SK-N-SH (cell line): Measurements from ENCODE around the gene CCL4. TPM values are rescaled to one million over a fixed set of nuclear protein-coding genes. Genes with fewer than 3 reads are reported as not detected.
"Not testable (repeated sequence)": the region's sequence is repeated elsewhere in the genome, so short reads cannot be mapped to it uniquely, and the experiment has no call there.

ENCODE experiments used
- CTCF ChIA-PET: fragments of 300-600, 350-600 bp; formaldehyde crosslinking; extraction: SDS; loops from one replicate; lab custom pipeline; 2021; lab: Yijun Ruan, JAX
- POLR2A ChIA-PET: fragments of 350-600 bp; sonication (Branson Sonifier 250); formaldehyde crosslinking; extraction: SDS; loops from one replicate; lab custom pipeline; 2020; ENCODE audit warnings: antibody characterized with exemption, inconsistent platforms; lab: Yijun Ruan, JAX
- DNase-seq: peaks from one replicate; pipeline ENCODE4 v3.0.0; 2012
- H2AFZ ChIP-seq: fragments of 200-600 bp; sonication (generic); 2 replicates; pipeline ENCODE4 v1.8.1; 2016; ENCODE audit warnings: antibody characterized with exemption, mild to moderate bottlenecking, low read depth
- H3F3A ChIP-seq: fragments of 200-600 bp; sonication (generic); replicated peaks from 2 replicates; pipeline ENCODE3; 2016; ENCODE audit warnings: antibody characterized with exemption, mild to moderate bottlenecking; ENCODE audit not compliant: insufficient read depth
- H3K27ac ChIP-seq, 2 experiments: fragments of 200-500 bp in 1 of 2; fragments of 200-600 bp in 1 of 2; sonication (Bioruptor generic) in 1 of 2; sonication (generic), shearing (Covaris generic) in 1 of 2; 2 replicates each; pipeline versions ENCODE4 v1.5.1 to v1.6.1; 2014 to 2016; ENCODE audit warnings: low read depth in 2 of 2, inconsistent platforms in 1 of 2, low read length in 1 of 2, mild to moderate bottlenecking in 1 of 2, mixed read lengths in 1 of 2
- H3K27me3 ChIP-seq: fragments of 200-600 bp; sonication (generic), shearing (Covaris generic); 2 replicates; pipeline ENCODE4 v1.6.1; 2016; ENCODE audit warnings: mixed run types; ENCODE audit not compliant: insufficient read depth
- H3K36me3 ChIP-seq, 2 experiments: fragments of 200-500 bp in 1 of 2; fragments of 200-600 bp in 1 of 2; sonication (Bioruptor generic) in 1 of 2; sonication (generic) in 1 of 2; replicated peaks in 1 of 2; 2 replicates each; pipeline versions ENCODE3 to v1.5.1; 2014 to 2016; ENCODE audit warnings: low read length in 1 of 2, mild to moderate bottlenecking in 1 of 2; ENCODE audit not compliant: insufficient read depth in 2 of 2, control insufficient read depth in 1 of 2
- H3K4me1 ChIP-seq, 2 experiments: fragments of 200-500 bp in 1 of 2; fragments of 200-600 bp in 1 of 2; sonication (Bioruptor generic) in 1 of 2; sonication (generic), shearing (Covaris generic) in 1 of 2; 2 replicates each; pipeline versions ENCODE4 v1.5.1 to v1.6.1; 2014 to 2016; ENCODE audit warnings: low read depth in 1 of 2, low read length in 1 of 2, mixed run types in 1 of 2; ENCODE audit not compliant: insufficient read depth in 2 of 2, control insufficient read depth in 1 of 2
- H3K4me2 ChIP-seq: fragments of 200-600 bp; sonication (generic), shearing (Covaris generic); 2 replicates; pipeline ENCODE4 v1.6.1; 2017; ENCODE audit warnings: mixed run types
- H3K4me3 ChIP-seq, 2 experiments: fragments of 200-500 bp in 1 of 2; fragments of 200-600 bp in 1 of 2; sonication (Bioruptor generic) in 1 of 2; sonication (generic), shearing (Covaris generic) in 1 of 2; 2 replicates each; pipeline versions ENCODE4 v1.5.1 to v1.8.1; 2014 to 2016; ENCODE audit warnings: low read depth in 2 of 2, inconsistent platforms in 1 of 2, low read length in 1 of 2, mild to moderate bottlenecking in 1 of 2, mixed read lengths in 1 of 2, moderate library complexity in 1 of 2
- H3K79me2 ChIP-seq: fragments of 200-600 bp; sonication (generic); 2 replicates; pipeline ENCODE4 v1.8.1; 2017; ENCODE audit warnings: mild to moderate bottlenecking; ENCODE audit not compliant: insufficient read depth
- H3K9ac ChIP-seq: fragments of 200-600 bp; sonication (generic); 2 replicates; pipeline ENCODE4 v1.6.1; 2017; ENCODE audit warnings: mixed run types
- H3K9me2 ChIP-seq: fragments of 200-600 bp; sonication (generic); 2 replicates; pipeline ENCODE4 v1.6.1; 2017; ENCODE audit warnings: mixed run types
- H3K9me3 ChIP-seq: fragments of 200-600 bp; sonication (generic); 2 replicates; pipeline ENCODE4 v1.6.1; 2017; ENCODE audit warnings: mixed run types, mild to moderate bottlenecking, moderate library complexity
- H4K20me1 ChIP-seq: fragments of 200-600 bp; sonication (generic); 2 replicates; pipeline ENCODE4 v1.6.1; 2017; ENCODE audit warnings: mild to moderate bottlenecking, mixed run types; ENCODE audit not compliant: insufficient read depth
- CHD2 ChIP-seq: fragments of 150-350 bp; IDR thresholded peaks from 2 replicates; pipeline ENCODE4 v1.6.1; 2018; ENCODE audit warnings: low read length; ENCODE audit not compliant: partially characterized antibody
- CTCF ChIP-seq: fragments of 200-600 bp; sonication (generic); IDR thresholded peaks from 2 replicates; pipeline ENCODE4 v1.6.1; 2017; ENCODE audit warnings: antibody characterized with exemption, mild to moderate bottlenecking, moderate library complexity
- EP300 ChIP-seq, 2 experiments: IDR thresholded peaks; 2 replicates each; pipeline versions ENCODE4 v1.4.0 to v1.6.1; 2012; ENCODE audit warnings: borderline replicate concordance in 1 of 2, low read depth in 1 of 2, low read length in 1 of 2
- EZH2phosphoT487 ChIP-seq: fragments of 200-600 bp; sonication (generic); IDR thresholded peaks from 2 replicates; pipeline ENCODE4 v1.6.1; 2017; ENCODE audit warnings: low read depth, mixed run types, mild to moderate bottlenecking, antibody characterized with exemption, moderate library complexity, borderline replicate concordance
- FOXJ3 ChIP-seq: sonication (generic); formaldehyde crosslinking; IDR thresholded peaks from 2 replicates; pipeline ENCODE4 v1.5.1; 2020; ENCODE audit warnings: mild to moderate bottlenecking, missing genetic modification reagents
- FOXM1 ChIP-seq: IDR thresholded peaks from 2 replicates; pipeline ENCODE4 v1.4.0; 2012; ENCODE audit warnings: low read depth, mild to moderate bottlenecking
- GABPA ChIP-seq: IDR thresholded peaks from 2 replicates; pipeline ENCODE4 v1.4.0; 2012; ENCODE audit warnings: low read depth, mild to moderate bottlenecking
- NFIC ChIP-seq: IDR thresholded peaks from 2 replicates; pipeline ENCODE4 v1.4.0; 2012; ENCODE audit warnings: borderline replicate concordance
- POLR2AphosphoS5 ChIP-seq: IDR thresholded peaks from 2 replicates; pipeline ENCODE4 v1.6.1; 2012; ENCODE audit warnings: low read depth, low read length
- RCOR1 ChIP-seq: fragments of 150-350 bp; IDR thresholded peaks from 2 replicates; pipeline ENCODE4 v1.6.1; 2017; ENCODE audit warnings: antibody characterized with exemption, low read length
- RXRA ChIP-seq: IDR thresholded peaks from 2 replicates; pipeline ENCODE4 v1.4.0; 2012; ENCODE audit warnings: low read depth, mild to moderate bottlenecking, borderline replicate concordance
- TAF1 ChIP-seq: IDR thresholded peaks from 2 replicates; pipeline ENCODE4 v1.6.1; 2012; ENCODE audit warnings: low read depth, mild to moderate bottlenecking, low read length, moderate library complexity, borderline replicate concordance
- USF1 ChIP-seq: IDR thresholded peaks from 2 replicates; pipeline ENCODE4 v1.4.0; 2012; ENCODE audit warnings: low read depth, borderline replicate concordance
- ZBTB33 ChIP-seq: IDR thresholded peaks from 2 replicates; pipeline ENCODE4 v1.4.0; 2012; ENCODE audit warnings: low read depth, borderline replicate concordance
- WGBS: methylation state at CpG from one replicate; pipeline ENCODE4 v1.1.6; 2017; ENCODE audit warnings: low lambda C conversion rate; 5-methylcytosine and 5-hydroxymethylcytosine counted together
- polyA plus RNA-seq, 3 experiments: library from polyadenylated mRNA; depleted of rRNA; stranded (reverse); fragments of >200 nt; gene quantifications; 2 replicates each; pipeline ENCODE4 v1.2.3, GENCODE V29; 2012

The CCL4 gene
- polyA plus RNA-seq, 1 of the 3 experiments (the other 2 are of a cell fraction) = not detected

GRCh38 chr17:36094746-36095145, 8.9 kb upstream of the CCL4 start:
- WGBS = 7% methylated on average over 3 of the region's 7 CpGs

GRCh38 chr17:36095992-36096391, 7.6 kb upstream of the CCL4 start:
- Histone ChIP-seq H3K9ac (no peak overlapping the region), H3K4me2 (no peak overlapping the region), H3K4me1 (no peaks in the 10 kb centered on the region), H3K9me2 (no peaks in the 10 kb centered on the region), H3K27ac (no peak overlapping the region), H3K36me3 (no peaks in the 10 kb centered on the region), H3K27me3 (peaks cover 14% of the 10 kb centered on the region), H2AFZ (no peak overlapping the region), H3K79me2 (no peaks in the 10 kb centered on the region), H3K4me3 (no peak overlapping the region), H3K9me3 (no peaks in the 10 kb centered on the region), H3F3A (no peaks in the 10 kb centered on the region), H4K20me1 (no peaks in the 10 kb centered on the region)
- CTCF ChIA-PET = no interaction called here
- POLR2A ChIA-PET = no interaction called here
- TF ChIP-seq RCOR1 (no peak), EZH2phosphoT487 (no peak), USF1 (no peak), EP300 (IDR thresholded peaks at IDR 0.05; ENCODE audit: borderline replicate concordance in 1 of 2, low read depth in 1 of 2, low read length in 1 of 2) (no peak), FOXM1 (no peak), CTCF (no peak), POLR2AphosphoS5 (no peak), GABPA (no peak)
- 0% methylated on average over 1 of the region's 1 CpG for WGBS
- no peak for DNase-seq

More at GRCh38 chr17:36094746-36095145, 8.9 kb upstream of the CCL4 start:
- Histone ChIP-seq H3K4me3 (no peak overlapping the region), H3K36me3 (no peaks in the 10 kb centered on the region), H3K4me1 (no peaks in the 10 kb centered on the region), H3K79me2 (no peaks in the 10 kb centered on the region), H4K20me1 (no peaks in the 10 kb centered on the region), H3K4me2 (no peak overlapping the region), H3K9ac (no peak overlapping the region), H3K9me3 (no peaks in the 10 kb centered on the region), H2AFZ (no peak overlapping the region), H3K27ac (no peak overlapping the region), H3F3A (no peaks in the 10 kb centered on the region), H3K27me3 (peaks cover 21% of the 10 kb centered on the region), H3K9me2 (no peaks in the 10 kb centered on the region)
- ChIA-PET POLR2A (interaction anchor here (0.6 kb wide), 1 partner anchor 133 kb away, joined by 3 read pairs; no protein-coding TSS in a partner anchor), CTCF (no interaction called here)
- DNase-seq = no peak
- TF ChIP-seq CHD2 (no peak), TAF1 (no peak), RXRA (no peak), CTCF (no peak), ZBTB33 (no peak), NFIC (no peak), FOXJ3 (no peak)

GRCh38 chr17:36099004-36099403, 4.6 kb upstream of the CCL4 start:
- H2AFZ ChIP-seq, POLR2A ChIA-PET, H3K9me2 ChIP-seq, H3K4me1 ChIP-seq, DNase-seq, H3K36me3 ChIP-seq, H3K79me2 ChIP-seq, H3K27me3 ChIP-seq, H3F3A ChIP-seq, H3K9ac ChIP-seq, H3K9me3 ChIP-seq, H4K20me1 ChIP-seq, H3K4me3 ChIP-seq, H3K4me2 ChIP-seq, H3K27ac ChIP-seq: not testable (repeated sequence)
- WGBS = 0% methylated on average over 1 of the region's 1 CpG
- CTCF ChIA-PET = interaction anchor here (0.9 kb wide), 1 partner anchor 49 kb away, joined by 3 read pairs; no protein-coding TSS in a partner anchor
